Measurements from ENCODE around the gene VMO1.
"Not testable (repeated sequence)": the region's sequence is repeated elsewhere in the genome, so short reads cannot be mapped to it uniquely, and the experiment has no call there.

The VMO1 gene, protein sequence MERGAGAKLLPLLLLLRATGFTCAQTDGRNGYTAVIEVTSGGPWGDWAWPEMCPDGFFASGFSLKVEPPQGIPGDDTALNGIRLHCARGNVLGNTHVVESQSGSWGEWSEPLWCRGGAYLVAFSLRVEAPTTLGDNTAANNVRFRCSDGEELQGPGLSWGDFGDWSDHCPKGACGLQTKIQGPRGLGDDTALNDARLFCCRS

DNA sequence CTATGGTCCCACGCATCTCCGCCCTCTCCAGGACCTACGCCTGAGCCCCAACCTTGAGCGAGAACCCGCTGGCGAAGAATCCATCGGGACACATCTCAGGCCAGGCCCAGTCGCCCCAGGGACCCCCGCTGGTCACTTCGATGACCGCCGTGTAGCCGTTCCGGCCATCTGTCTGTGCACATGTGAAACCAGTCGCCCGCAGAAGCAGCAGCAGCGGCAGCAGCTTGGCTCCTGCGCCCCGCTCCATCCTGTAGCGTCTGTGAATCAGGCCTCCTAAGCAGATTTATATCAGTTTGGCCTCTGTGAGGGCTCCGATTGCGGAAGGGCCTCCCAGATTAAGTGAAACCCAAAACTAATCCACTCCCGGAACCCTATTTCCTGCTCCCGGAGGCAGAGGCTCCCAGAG lies at the start of gene VMO1:
Gene VMO1, minus strand, starts transcription at position 259 of the 406 bp plus-strand sequence. Its CDS starts 12 bp downstream, at position 247.
- DNase-seq, result no peak

DNA sequence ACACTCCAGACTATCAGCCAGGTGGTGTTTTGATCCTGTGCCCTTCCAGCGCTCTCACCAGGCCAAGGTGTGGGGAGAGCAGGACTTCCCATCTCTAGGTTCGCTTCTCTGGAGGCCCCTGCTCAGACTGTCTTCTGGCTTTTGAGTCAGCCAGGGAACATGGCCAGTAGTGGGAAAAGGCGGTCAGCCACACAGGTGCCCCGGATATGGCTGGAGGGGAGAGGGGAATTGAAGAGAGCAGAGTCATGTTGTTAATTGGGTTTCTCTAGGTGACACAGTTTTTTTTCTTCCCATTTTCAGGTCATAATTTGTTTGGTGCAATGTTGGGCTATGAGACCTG lies 48.5 kb upstream of the VMO1 start:
- DNase-seq, result no peak

DNA sequence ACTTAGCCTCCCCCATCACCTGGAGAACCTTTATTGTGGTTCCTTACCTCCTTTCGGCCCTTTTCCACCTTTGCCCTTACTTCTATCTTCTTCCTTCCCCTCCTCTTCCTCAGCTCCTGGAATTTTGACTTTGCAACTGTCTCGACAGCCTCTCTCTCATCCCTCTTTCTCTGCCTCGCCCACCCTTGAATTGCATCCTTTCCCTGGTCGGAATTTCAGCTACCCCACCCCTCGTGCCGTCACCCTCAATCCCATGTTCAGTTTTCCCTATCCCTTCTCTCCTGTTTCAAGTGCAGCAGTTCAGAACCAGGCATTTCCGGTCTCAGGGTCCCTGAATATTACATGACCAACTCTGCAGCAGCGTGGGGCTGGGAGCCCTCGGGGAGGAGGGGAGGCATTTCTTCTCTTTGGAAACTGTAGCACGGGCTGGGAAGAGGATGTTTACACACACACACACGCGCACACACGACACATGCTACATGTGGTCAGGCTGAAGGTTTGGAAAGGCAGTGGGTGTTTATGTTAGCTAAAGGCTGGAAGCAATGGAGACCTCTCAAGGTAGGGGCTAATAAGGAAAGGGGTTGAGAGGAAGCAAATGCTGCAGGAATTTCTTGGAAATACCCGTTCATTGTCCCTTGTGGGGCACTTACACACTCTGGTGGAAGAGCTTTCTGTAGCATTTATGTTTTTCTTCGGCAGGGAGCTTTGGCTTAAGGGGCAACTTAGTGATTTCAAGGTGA lies 47.9 kb upstream of the VMO1 start:
- peak; percentile 54 for DNase-seq

DNA sequence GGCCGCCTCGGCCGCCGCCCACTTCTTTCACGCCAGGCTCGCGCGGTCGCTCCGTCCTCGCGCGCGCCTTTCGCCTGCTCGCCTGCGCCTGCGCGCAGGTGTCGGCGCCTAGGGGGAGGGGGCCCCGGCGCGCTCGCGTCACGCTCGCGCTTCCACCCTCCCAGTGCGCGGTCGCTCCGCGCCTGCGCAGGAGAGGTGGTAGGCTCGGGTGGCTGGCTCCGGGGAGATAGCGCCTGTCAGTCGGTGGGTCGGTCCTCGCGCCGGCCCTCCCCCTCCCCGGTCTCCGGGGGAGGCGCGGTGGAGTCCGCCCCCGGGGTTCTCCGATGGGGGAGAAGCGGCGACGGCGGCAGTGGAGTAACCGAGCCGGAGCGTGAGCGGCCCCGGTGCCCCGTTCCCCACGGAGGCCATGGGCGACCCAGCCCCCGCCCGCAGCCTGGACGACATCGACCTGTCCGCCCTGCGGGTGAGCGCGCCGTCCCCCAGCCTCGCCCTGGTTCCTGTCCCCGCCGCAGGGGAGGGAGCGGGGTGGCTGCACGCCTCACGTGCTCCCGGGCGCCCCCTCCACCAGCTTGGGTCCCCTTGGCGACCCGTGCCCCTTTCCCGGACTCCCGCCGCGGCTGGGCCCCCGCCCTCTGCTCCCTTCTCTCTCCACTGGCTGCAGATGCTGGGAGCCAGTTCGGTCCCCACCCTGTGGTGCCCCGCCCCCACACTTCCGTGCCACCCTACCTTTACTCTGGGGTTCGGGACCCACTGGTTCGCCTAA lies 47.2 kb upstream of the VMO1 start, which contains the start of gene MINK1:
Gene MINK1, plus strand, starts transcription at position 163 of the 763 bp plus-strand sequence. Its CDS starts 244 bp downstream, at position 407.
- peak; percentile 93 for DNase-seq

DNA sequence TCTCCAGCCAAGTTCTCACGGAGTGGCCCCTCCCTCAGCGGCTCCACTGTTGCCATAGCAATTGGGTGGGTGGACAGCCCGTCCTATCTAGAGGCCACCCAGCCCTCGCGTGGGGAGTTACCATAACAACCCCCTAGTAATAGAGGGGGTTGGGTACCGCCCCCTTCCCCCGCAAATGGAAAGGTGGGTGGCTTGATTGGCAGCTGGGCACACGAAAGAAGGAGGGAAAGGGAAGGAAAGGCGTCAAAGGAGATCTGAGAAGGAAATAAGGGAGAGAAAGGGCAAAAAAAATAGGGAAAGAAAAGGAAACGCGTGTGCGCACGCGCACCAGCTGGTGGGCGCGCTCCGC lies 46.6 kb upstream of the VMO1 start:
- DNase-seq, result not testable (repeated sequence)

DNA sequence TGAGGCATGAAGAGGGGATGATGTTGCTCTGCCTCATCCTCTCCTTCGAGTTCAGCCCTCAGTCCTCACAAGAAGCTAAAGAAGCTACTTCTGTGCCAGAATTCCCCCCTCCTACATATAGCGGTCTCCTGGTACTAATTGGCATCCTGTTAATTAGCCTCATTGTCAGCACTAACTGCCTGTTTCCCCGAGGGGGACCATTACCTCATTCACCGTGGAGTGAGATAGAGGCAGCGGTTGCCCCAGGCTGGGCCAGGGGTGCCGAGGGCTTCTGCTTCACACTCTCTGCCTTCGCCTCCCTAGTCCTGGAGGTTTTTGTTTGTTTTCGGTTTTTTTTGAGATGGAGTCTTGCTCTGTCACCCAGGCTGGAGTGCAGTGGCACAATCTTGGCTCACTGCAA lies 41.2 kb upstream of the VMO1 start:
- peak; percentile 82 for DNase-seq

DNA sequence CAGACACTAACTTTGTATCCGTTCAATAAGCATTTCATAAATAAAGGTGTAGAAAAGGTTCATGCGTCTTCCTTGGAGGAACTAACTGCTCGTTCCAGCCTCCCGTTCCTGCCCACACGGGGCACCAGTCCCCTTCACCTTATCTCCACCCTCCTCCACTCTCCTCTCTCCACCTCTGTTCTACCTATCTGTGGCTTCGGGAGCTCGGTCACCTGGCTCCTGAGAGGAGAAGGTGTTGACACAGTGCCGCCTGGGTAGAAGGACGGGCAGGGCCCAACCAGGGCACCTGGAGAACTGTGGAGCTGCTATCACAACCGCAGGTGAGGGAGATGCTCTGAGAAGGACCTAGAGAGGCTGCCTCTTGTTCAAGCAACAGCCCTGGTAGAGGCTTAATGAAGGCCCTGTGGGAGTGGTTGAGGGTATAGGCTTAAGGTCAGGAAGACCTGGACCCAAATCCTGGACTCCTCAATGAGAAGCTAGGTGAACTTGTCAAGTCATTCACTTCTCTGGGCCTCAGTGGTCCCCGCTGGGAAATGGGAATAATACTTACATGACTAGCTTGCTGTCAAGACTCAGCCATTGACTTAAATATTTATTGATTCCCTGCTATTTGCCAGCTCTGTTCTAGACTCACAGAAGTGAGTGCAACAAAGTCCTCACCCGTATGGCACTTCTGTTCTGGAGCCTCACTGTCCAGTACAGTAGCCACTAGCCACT lies 37.4 kb upstream of the VMO1 start:
- no peak for DNase-seq

DNA sequence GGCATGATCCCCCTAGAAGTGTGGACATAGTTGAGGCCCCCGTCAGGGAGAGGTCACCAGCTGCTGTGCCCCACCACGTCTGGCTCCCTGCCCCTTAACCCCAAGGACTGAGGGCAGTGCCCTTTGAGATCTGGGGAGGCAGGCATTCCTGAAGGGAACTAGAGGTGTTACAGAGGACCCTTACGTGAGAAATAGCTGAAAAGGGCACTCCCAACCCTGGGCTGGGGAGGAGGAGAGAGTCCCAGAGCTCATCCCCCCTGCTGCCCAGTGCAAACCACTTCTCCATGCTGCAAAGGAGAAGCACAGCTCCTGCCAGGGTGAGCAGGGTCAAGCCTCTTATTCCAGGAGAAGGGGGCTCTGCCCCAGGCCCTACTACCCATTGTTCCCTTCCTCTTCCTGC lies 36.7 kb upstream of the VMO1 start:
- no peak for DNase-seq

DNA sequence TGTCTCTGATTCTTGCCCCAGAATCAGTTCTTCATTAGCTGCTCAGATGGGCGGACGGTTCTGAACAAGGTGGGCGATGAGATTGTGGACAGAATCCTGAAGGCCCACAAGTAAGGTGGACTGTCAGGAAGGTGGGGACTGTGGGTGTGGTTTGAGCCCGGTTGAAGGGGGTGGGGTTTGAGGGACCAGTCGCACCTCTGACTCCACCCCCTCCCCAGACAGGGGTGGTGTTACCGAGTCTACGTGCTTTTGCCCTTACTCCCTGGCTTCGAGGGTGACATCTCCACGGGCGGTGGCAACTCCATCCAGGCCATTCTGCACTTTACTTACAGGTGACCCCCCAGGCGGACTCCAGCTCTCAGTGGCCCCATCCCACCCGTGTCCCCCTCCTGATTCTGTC lies 32.1 kb upstream of the VMO1 start:
- no peak for DNase-seq

DNA sequence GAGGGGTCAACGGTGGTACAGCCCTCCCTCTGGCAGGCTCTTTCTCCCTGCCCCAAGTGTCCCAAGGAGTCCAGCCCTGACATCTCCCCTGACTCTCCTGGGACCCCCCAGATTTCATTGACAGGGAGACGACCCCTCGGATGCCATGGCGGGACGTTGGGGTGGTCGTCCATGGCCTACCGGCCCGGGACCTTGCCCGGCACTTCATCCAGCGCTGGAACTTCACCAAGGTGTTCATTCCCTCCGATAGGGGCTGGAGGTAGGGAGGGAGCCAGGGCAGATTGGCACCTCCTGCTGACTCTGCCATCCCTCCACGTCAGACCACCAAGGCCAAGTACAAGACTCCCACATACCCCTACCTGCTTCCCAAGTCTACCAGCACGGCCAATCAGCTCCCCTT lies 30.7 kb upstream of the VMO1 start:
- no peak for DNase-seq

DNA sequence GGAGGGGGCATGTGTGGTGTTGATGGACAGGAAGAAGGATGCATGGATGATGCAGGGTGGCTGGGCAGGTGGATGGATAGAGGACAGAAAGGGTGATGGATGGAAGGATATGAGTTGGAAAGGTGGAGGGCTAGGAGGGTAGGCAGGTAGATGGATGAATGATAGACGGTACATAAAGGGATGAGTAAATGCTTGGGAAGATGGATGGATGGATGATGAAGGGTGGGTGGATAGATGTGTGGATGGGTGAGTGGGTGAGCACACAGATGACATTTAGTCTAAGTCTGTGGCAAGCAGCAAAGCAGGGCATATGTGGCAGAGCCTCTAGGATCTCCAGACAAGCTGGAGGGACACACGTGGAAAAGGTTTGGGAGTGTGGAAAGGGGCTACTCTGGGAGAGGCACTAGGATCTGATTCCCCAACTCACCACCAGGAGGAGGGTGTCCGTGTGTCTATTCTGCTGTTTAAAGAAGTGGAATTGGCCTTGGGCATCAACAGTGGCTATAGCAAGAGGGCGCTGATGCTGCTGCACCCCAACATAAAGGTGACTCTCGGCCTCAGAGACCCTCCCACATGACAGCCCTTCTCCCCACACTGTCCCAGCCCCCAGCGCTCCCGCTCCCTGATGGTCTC lies 29.0 kb upstream of the VMO1 start:
- DNase-seq, result no peak

DNA sequence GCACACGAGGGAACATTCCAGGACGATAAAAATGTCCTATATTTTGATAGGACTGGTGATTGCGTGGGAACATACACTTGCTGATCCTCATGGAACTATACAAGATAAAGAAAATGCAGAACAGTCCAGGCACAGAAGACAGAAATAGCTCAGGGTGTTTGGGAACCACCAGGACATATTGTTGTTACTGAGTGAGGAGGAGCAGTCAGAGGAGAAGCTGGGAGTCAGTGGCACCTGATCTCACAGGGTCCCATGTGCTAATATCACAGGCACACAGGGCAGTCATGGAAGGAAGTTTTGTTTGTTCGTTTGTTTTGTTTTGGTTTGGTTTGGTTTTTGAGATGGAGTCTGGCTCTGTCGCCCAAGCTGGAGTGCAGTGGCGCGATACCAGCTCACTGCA lies 26.5 kb upstream of the VMO1 start:
- no peak for DNase-seq

DNA sequence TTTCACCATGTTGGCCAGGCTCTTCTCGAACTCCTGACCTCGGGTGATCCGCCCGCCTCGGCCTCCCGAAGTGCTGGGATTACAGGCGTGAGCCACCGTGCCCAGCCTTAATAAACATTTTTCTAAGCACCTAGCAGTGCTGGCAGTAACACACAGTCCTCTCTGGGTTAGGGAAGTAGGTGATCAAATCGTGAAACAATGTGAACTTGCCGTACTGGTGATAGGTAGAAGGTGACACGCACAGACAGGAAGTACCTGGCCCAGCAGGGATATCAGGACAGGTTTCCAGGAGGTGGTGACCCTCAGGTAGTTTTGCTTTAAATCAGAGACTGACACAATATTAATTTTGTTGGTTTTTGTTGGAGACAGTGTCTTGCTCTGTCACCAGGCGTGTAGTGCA lies 25.3 kb upstream of the VMO1 start:
- DNase-seq, result no peak

DNA sequence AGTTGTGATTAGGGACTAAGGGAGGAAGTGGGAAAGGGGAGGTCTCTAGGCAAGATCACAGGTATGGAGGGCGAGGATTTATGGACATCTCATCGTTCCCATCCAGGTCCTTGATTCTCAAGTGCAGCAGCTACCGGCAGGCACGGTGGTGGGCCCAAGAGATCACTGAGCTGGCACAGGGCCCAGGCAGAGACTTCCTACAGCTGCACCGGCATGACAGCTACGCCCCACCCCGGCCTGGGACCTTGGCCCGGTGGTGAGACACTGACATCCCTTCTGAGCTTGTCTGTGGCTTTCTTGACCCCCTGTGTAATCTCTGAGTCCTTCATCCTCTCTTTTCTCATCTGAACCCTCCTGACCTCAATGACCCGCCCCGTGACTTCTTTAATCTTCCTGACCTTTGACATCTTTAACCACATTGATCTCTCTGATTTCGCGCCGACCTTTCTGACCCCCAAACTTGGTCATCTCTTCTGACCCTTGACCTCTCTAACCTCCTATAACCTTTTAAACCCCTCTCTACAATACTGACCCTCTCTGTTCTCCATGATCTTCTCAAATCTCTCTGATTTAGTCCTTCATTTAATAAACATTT lies 24.6 kb upstream of the VMO1 start:
- DNase-seq, result no peak

DNA sequence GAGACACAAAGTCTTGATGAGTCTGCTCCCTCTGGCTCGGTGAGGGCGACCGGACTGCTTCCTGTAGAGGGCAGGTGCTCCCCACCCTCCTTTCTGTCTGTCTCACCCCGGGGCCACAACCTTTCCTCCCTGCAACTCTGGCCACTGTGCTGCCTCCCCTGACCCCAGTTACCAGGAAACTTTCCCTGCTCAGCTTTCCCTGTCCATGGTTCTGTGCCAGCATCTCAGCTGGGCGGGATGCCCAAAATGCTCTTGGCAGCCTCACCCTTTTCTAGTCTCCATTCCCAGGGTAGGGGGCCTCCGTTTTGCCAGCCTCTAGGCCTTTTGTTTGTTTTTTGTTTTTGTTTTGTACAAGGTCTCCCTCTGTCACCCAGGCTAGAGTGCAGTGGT lies 22.2 kb upstream of the VMO1 start:
- DNase-seq, result no peak

DNA sequence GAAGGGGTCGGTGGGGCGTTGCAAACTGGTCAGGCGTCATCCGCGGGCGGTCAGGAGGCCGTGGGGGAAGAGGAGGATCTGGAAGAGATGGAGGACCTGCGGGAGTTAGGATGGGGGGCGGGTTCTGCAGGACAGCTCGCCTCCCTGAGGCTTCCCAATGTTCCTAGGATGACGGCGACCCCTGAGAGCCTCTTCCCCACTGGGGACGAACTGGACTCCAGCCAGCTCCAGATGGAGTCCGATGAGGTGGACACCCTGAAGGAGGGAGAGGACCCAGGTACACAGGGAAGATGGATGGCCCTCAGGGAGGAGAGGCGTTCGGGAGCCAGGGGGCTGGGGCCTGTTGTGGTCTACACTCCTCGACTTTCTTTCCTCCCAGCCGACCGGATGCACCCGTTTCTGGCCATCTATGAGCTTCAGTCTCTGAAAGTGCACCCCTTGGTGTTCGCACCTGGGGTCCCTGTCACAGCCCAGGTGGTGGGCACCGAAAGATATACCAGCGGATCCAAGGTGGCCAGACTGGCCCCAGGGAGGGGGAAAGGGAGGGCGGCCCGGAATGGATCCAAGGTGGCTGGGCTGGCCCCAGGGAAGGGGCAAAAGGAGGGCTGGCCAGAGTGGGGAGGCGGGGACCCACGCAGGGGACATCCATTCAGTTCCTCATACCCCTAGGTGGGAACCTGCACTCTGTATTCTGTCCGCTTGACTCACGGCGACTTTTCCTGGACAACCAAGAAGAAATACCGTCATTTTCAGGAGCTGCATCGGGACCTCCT lies 21.6 kb upstream of the VMO1 start:
- DNase-seq, result no peak

DNA sequence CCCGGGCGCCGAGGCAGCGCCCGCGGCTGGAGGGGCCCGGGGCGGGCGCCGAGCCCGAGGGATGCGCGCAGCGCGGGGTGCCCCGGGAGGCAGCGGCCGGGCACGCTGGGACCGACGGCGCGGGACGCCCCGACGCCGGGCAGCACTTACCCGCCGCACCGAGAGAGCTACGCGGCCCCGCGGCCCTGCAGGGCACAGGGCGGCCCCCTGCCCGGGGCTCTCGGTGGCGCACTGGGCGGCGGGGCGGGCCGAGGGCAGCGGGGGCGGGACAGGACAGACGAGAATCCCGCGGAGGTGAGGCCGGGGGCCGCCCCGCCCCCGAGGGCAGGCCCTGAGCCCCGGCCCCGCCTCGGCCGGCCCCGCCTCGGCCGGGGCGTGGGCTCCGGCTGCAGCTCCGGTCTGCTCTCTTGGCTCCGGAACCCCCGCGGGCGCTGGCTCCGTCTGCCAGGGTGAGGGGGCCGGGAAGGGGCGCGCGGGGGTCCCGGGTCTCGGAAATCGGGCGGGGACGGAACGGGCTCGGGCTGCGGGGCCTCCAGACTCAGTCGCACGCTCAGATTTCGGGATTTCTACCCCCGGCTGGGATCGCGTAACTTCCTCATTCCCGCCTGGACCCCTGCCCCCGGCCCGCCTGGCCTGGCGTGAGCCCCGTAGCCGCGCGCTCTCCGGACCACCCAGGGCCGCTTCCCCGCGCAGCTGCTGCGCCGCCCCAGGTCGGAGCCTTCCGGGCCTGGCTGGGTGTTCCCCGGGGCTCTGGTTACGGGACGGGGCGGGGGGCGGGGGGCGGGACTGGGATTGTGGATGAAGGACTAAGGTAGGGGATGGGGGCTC lies 20.8 kb upstream of the VMO1 start, which contains the start of gene PLD2:
Gene PLD2, plus strand, starts transcription at position 376 of the 828 bp plus-strand sequence. CDS start 621 bp downstream, outside the sequence.
- DNase-seq, result peak; percentile 84

DNA sequence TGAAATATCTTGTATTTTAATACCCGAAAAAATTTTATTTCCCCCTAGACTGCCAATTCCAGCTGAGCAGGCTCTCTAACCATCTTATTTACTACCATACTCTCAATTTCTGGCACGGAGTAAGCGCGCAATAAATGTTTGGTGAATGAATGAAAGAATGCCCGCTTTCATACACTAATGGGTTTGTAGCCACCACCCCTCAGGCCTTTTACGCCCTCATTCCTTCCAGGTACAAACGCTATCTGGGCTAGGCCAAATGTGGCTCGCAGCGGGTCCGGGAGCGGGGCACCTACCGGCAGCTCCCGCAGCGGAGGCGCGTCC lies 20.3 kb upstream of the VMO1 start:
- DNase-seq, result peak; percentile 50

DNA sequence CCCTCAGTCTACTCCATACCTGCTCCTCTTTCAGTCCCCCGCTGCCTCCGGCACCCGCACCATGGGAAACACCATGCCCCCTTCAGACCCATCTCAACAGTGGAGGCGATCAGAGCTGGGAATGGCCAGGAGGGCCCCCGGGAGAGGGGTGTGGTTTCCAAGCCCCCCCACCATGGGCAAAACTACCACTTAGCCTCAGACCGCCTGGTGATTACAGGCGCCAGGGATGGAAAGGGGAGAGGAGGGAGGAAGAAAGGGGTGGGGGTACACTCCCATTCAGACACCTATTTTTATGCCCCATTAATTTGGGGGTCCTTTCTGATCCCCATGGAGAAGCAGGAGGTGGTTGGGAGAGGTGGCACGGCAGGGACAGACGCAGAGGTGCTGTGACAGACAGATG lies 16.1 kb upstream of the VMO1 start, which contains the start of gene C17orf114:
Gene C17orf114, minus strand, starts transcription at position 101 of the 400 bp plus-strand sequence.
- DNase-seq, result peak; percentile 17

DNA sequence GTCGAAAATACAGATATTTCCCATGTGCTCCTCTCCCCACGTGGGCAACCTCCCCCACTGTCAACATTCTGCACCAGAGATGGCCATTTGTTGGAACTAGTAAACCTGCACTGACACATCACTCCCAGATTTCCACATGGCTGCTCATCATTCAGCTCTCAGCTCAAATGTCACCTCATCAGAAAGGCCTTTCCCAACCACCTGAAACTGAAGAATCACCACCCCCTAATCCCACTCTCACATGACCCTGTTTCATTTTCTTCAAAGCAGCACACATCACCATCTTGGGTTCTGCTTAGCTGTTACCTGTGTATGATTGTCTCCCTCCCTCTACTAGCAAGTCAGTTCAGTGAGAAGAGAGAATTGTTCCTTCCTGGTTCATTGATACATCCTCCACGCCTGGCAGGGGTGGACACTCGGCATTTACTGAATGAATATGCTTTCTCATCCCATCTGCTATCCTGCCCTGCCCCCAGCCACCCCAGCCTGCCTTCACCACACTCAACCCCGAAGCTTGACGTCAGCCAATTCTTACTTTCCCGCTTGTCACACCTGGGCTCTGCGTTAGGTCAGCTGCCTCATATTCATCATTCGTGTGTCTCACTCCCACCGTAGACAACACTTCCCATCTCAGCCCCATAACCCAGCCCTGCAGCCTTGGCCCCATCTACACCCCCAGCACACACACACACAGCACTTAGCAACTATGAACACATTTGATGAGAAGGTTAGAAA lies 14.5 kb upstream of the VMO1 start:
- DNase-seq, result no peak
